Neural crest cell (in vitro differentiated cells): ENCODE measurements around the gene PHKA2. TPM values are rescaled to one million over a fixed set of nuclear protein-coding genes. Genes with fewer than 3 reads are reported as not detected.
"Not testable (repeated sequence)": the region's sequence is repeated elsewhere in the genome, so short reads cannot be mapped to it uniquely, and the experiment has no call there.

Experiments
- DNase-seq: peaks from one replicate; pipeline ENCODE4 v3.0.0; 2021; ENCODE audit warnings: low read depth, mixed read lengths, low spot score
- H3K27ac Mint-ChIP-seq: one replicate; pipeline ENCODE4 v1.8.0; 2021; ENCODE audit warnings: mild to moderate bottlenecking, mixed read lengths; ENCODE audit not compliant: unreplicated experiment
- H3K27me3 Mint-ChIP-seq: 2 replicates; pipeline ENCODE4 v1.8.0; 2021; ENCODE audit warnings: low read depth, mild to moderate bottlenecking, mixed read lengths
- H3K36me3 Mint-ChIP-seq: 2 replicates; pipeline ENCODE4 v1.8.0; 2021; ENCODE audit warnings: low read depth, mild to moderate bottlenecking, mixed read lengths
- H3K4me1 Mint-ChIP-seq: 2 replicates; pipeline ENCODE4 v1.8.0; 2021; ENCODE audit warnings: mixed read lengths
- H3K4me3 Mint-ChIP-seq: one replicate; pipeline ENCODE4 v1.8.0; 2021; ENCODE audit warnings: mild to moderate bottlenecking, mixed read lengths
- H3K9me3 Mint-ChIP-seq: 2 replicates; pipeline ENCODE4 v1.8.0; 2021; ENCODE audit warnings: mixed read lengths
- total RNA-seq: library from RNA; stranded (reverse); gene quantifications from 2 replicates; pipeline ENCODE4 v1.2.1, GENCODE V29; 2021
- TF ChIP-seq, protein P1 (sequence below): fragments of 200-600 bp; sonication (generic); conservative IDR thresholded peaks from 2 replicates; pipeline ENCODE4 v1.5.0; 2021; ENCODE audit warnings: antibody characterized with exemption, mild to moderate bottlenecking

PHKA2 gene
- total RNA-seq, 1 donor from 2014 or later: 28.0 TPM

GRCh38 chrX:19017271-19017670 lies 33.4 kb upstream of the PHKA2 start:
- peaks cover 2% of the 10 kb centered on the region for H3K9me3 Mint-ChIP-seq
- H3K27me3 Mint-ChIP-seq: no peaks in the 10 kb centered on the region
- no peak overlapping the region for H3K4me3 Mint-ChIP-seq
- peak; percentile 2 for DNase-seq
- TF ChIP-seq, protein P1, sequence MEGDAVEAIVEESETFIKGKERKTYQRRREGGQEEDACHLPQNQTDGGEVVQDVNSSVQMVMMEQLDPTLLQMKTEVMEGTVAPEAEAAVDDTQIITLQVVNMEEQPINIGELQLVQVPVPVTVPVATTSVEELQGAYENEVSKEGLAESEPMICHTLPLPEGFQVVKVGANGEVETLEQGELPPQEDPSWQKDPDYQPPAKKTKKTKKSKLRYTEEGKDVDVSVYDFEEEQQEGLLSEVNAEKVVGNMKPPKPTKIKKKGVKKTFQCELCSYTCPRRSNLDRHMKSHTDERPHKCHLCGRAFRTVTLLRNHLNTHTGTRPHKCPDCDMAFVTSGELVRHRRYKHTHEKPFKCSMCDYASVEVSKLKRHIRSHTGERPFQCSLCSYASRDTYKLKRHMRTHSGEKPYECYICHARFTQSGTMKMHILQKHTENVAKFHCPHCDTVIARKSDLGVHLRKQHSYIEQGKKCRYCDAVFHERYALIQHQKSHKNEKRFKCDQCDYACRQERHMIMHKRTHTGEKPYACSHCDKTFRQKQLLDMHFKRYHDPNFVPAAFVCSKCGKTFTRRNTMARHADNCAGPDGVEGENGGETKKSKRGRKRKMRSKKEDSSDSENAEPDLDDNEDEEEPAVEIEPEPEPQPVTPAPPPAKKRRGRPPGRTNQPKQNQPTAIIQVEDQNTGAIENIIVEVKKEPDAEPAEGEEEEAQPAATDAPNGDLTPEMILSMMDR: peak; percentile 62
- no peak overlapping the region for H3K27ac Mint-ChIP-seq
- H3K4me1 Mint-ChIP-seq: no peaks in the 10 kb centered on the region
- H3K36me3 Mint-ChIP-seq: no peaks in the 10 kb centered on the region

DNA sequence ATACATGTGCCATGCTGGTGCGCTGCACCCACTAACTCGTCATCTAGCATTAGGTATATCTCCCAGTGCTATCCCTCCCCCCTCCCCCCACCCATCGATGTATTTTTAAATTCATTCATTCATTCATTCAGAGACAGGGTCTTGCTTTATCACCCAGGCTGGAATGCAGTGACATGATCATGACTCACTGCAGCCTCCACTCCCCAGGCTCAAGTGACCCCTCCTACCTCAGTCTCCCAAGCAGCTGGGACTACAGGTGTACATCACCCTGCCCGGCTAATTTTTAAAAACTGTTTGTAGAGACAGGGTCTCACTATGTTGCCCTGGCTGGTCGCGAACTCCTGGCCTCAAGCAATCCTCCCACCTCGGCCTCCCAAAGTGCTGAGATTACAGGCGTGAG lies 32.7 kb upstream of the PHKA2 start:
- not testable (repeated sequence) for H3K27me3 Mint-ChIP-seq, H3K9me3 Mint-ChIP-seq

DNA sequence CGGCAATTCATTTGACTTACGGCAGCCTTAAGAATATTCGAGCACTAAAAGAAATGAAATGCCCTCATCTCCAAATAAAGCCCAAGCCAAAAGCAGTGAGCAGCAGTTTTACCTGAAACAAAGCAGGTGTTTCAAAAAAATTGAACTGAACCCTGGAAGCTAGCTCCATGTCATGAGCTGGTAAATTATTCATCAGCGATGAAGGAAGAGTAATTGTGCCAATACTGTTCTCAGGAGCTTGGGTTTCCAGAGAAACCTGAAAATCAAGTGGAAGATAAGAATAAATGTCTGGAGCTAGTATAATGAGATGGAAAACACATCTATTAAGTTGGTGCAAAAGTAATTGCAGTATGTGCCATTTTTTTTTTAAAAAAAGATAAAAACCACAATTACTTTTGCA lies 24.0 kb upstream of the PHKA2 start:
- no peak for DNase-seq
- Mint-ChIP-seq H3K4me1 (no peaks in the 10 kb centered on the region), H3K9me3 (peaks cover 2% of the 10 kb centered on the region), H3K36me3 (no peaks in the 10 kb centered on the region), H3K4me3 (no peak overlapping the region), H3K27me3 (no peaks in the 10 kb centered on the region), H3K27ac (no peak overlapping the region)
- TF ChIP-seq, protein P1: no peak

More for the DNA sequence above, 32.7 kb upstream of the PHKA2 start:
- not testable (repeated sequence) for DNase-seq, H3K4me1 Mint-ChIP-seq, H3K36me3 Mint-ChIP-seq, H3K4me3 Mint-ChIP-seq, H3K27ac Mint-ChIP-seq

DNA sequence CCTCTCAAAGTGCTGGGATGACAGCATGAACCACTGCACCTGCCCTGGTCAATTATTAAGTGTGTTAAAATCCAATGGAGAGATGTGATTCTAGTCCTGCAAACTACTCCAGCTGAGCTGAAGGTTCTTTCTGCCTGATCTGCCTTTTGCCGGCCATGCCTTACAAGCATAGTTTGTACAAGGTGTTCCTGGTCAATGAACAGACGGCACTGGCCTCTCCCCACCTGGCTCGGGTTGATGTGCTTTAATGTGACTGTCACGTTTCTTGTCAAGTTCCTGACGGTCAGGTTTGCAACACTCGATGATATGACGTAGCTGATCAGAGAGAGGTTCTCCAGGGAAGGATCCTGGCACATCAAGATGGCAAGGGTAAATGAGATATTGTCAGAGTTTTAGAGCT lies 23.1 kb upstream of the PHKA2 start:
- Mint-ChIP-seq H3K27me3 (no peaks in the 10 kb centered on the region), H3K4me1 (no peaks in the 10 kb centered on the region), H3K4me3 (no peak overlapping the region), H3K27ac (no peak overlapping the region), H3K9me3 (peaks cover 2% of the 10 kb centered on the region), H3K36me3 (no peaks in the 10 kb centered on the region)
- TF ChIP-seq, protein P1: no peak
- DNase-seq: no peak

- Mint-ChIP-seq H3K27ac (no peak overlapping the region), H3K9me3 (peaks cover 2% of the 10 kb centered on the region), H3K4me3 (no peak overlapping the region), H3K4me1 (no peaks in the 10 kb centered on the region), H3K36me3 (no peaks in the 10 kb centered on the region), H3K27me3 (no peaks in the 10 kb centered on the region)
- TF ChIP-seq, protein P1: no peak
- no peak for DNase-seq
These were observed 22.0 kb upstream of the PHKA2 start for GRCh38 chrX:19005909-19006308.

DNA sequence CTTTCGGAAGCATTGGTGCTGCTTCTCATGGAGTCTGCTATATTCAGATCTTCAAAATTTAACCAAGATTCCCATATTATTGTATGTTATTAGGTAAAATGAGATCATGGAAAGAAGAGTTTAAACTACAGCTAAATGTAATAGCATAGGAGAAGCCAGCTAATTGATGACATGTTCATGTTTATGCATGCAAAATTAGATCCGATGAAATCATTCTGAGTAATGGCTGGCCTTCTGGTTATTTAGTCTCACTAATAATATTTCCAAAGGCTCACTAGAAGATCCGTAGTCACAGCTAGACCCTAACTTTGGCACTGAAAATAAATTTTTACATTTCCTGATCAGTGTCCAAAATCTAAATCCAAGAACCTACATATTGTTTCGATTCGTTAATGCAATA lies 19.8 kb upstream of the PHKA2 start:
- no peaks in the 10 kb centered on the region for H3K9me3 Mint-ChIP-seq
- no peaks in the 10 kb centered on the region for H3K4me1 Mint-ChIP-seq
- no peaks in the 10 kb centered on the region for H3K36me3 Mint-ChIP-seq
- H3K27ac Mint-ChIP-seq: no peak overlapping the region
- no peaks in the 10 kb centered on the region for H3K27me3 Mint-ChIP-seq
- no peak overlapping the region for H3K4me3 Mint-ChIP-seq
- DNase-seq: no peak
- TF ChIP-seq, protein P1: no peak
